SK-N-MC (cell line): ENCODE measurements around the gene NXF1.

Source experiments
- EZH2 ChIP-seq: fragments of 200-600 bp; sonication (generic); IDR thresholded peaks from one replicate; pipeline ENCODE4 v1.6.1; 2017; ENCODE audit warnings: antibody characterized with exemption
- FOXP2 ChIP-seq: optimal IDR thresholded peaks from 2 replicates; pipeline ENCODE3; 2011; ENCODE audit warnings: mild to moderate bottlenecking, moderate library complexity; ENCODE audit not compliant: insufficient read depth; ENCODE audit errors: extremely low read length, control extremely low read depth
- POLR2AphosphoS5 ChIP-seq: IDR thresholded peaks from 2 replicates; pipeline ENCODE4 v1.6.1; 2012; ENCODE audit warnings: mild to moderate bottlenecking, low read depth, low read length, borderline replicate concordance

DNA sequence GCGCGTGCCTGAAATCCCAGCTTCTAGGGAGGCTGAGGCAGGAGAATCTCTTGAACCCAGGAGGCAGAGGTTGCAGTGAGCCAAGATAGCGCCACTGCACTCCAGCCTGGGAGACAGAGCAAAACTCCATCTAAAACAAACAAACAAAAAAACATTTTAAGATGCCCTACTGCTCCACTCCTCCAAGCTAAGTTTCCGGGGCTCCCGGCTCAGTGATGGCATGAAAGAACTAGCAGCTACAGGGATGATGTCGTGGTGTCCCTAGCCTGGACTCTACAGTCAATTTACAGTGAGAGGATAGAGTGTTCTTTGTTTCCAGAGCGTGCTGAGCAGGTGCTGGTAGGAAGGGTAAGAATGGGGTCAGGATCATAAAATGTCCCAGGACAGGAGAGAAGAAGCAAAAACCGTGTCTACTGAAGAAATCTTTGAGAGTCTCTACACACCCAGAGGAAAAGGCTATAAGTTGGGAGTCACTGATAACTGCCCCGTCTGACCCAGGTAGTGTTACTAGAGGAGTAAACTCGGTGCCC is 50.1 kb downstream of the NXF1 start:
- TF ChIP-seq POLR2AphosphoS5 (no peak), EZH2 (no peak), FOXP2 (no peak)
